Measurements from ENCODE around the gene SHKBP1. TPM values are rescaled to one million over a fixed set of nuclear protein-coding genes. Genes with fewer than 3 reads are reported as not detected.

SHKBP1 gene
- polyA plus RNA-seq, 3 donors = 234 to 324 (median 284) TPM

DNA sequence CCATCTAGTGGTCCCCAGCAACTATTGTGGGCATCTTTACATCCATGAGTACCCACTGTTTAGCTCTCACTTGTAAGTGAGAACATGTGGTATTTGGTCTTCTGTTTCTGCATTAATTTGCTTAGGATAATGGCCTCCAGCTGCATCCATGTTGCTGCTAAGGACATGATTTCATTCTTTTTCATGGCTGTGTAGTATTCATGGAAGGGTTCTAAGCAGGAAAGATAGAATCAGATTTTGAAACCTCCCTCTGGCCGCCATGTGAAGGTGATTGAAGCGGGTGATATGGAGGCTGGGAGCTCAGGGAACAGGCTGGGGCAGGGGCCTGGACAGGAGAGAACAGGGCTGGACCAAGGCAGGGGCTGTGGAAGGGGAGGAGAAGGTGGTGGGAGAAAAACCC lies 44.6 kb downstream of the SHKBP1 start:
- Histone ChIP-seq H3K4me1 (ENCODE audit: control insufficient read depth in 1 of 2, insufficient read depth in 2 of 2, low read length in 2 of 2) (no peaks in the 10 kb centered on the region), H3K4me2 (replicated peaks; ENCODE audit: extremely low read depth, low read length, poor library complexity, severe bottlenecking) (no peak overlapping the region), H2AFZ (ENCODE audit: insufficient read depth, low read depth, low read length, poor library complexity, severe bottlenecking) (no peak overlapping the region), H4K20me1 (ENCODE audit: insufficient read depth, low read length) (no peaks in the 10 kb centered on the region), H3K9me3 (replicated peaks in 1 of 2; ENCODE audit: control insufficient read depth in 1 of 2, insufficient read depth in 1 of 2, low read length in 2 of 2) (no peaks in the 10 kb centered on the region), H3K36me3 (replicated peaks in 1 of 2; ENCODE audit: control insufficient read depth in 1 of 2, insufficient read depth in 2 of 2, low read length in 2 of 2) (peaks cover 6 to 43% of the 10 kb centered on the region in 2 donors), H3K9ac (ENCODE audit: insufficient read depth, low read length, poor library complexity, severe bottlenecking) (no peak overlapping the region), H3K79me2 (ENCODE audit: insufficient read depth, low read length) (no peaks in the 10 kb centered on the region), H3K4me3 (replicated peaks in 1 of 3; ENCODE audit: low read depth in 2 of 3, low read length in 3 of 3) (no peak overlapping the region), H3K27me3 (ENCODE audit: control insufficient read depth in 2 of 2, insufficient read depth in 2 of 2, low read length in 2 of 2) (no peaks in the 10 kb centered on the region), H3K27ac (ENCODE audit: low read depth in 1 of 2, low read length in 2 of 2) (no peak overlapping the region)
- H3K4me3 Mint-ChIP-seq = no peak overlapping the region
- H3K4me1 Mint-ChIP-seq = no peaks in the 10 kb centered on the region
- H3K27me3 Mint-ChIP-seq (ENCODE audit: low read depth in 3 of 3) = peaks cover 0 to 2% (median 0%) of the 10 kb centered on the region in 3 donors
- 71% methylated on average over 2 of the region's 2 CpGs for whole genome bisulfite sequencing (ENCODE audit: insufficient coverage)
- TF ChIP-seq, protein P1, sequence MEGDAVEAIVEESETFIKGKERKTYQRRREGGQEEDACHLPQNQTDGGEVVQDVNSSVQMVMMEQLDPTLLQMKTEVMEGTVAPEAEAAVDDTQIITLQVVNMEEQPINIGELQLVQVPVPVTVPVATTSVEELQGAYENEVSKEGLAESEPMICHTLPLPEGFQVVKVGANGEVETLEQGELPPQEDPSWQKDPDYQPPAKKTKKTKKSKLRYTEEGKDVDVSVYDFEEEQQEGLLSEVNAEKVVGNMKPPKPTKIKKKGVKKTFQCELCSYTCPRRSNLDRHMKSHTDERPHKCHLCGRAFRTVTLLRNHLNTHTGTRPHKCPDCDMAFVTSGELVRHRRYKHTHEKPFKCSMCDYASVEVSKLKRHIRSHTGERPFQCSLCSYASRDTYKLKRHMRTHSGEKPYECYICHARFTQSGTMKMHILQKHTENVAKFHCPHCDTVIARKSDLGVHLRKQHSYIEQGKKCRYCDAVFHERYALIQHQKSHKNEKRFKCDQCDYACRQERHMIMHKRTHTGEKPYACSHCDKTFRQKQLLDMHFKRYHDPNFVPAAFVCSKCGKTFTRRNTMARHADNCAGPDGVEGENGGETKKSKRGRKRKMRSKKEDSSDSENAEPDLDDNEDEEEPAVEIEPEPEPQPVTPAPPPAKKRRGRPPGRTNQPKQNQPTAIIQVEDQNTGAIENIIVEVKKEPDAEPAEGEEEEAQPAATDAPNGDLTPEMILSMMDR (IDR thresholded peaks at IDR 0.05) = no peak
- H3K36me3 Mint-ChIP-seq = peaks cover 36 to 49% of the 10 kb centered on the region in 2 donors
- DNase-seq = no peak
- no peak overlapping the region for H3K27ac Mint-ChIP-seq
- intact Hi-C loops (cut with micrococcal nuclease) = no loop called here
- H3K9me3 Mint-ChIP-seq = peaks cover 0 to 2% (median 0%) of the 10 kb centered on the region in 7 donors

DNA sequence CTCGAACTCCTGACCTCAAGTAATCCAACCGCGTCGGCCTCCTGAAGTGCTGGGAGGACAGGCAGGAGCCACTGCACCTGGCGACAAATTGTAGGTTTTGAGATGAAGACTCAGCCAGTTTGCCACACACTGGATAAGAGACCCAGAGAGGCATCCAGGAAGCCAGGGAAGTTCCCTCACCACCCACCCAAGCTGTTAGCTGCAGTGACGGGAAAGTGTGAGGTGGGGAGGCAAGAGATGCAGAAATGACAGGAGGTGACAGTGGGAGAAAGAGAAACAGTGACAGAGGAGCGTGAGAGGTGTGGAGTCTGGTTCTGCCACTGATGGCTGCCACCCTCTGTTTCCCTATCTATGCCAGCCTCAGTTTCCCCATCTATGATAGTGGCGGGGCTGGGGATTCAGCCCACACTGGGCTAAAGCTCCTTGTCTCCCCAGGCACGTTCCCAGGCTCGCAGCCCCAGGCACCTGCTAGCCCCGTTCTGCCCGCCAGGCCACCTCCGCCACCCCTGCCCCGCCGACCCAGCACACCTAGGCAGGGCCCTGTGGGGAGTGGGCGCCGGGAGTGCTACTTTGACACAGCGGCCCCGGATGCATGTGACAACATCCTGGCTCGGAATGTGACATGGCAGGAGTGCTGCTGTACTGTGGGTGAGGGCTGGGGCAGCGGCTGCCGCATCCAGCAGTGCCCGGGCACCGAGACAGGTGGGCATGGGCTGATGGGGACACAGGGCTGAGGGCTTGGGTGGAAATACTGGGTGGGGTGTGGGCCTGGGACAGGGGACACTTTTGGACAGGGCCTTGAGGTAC lies 45.5 kb downstream of the SHKBP1 start:
- Mint-ChIP-seq H3K4me3 (no peak overlapping the region), H3K27me3 (ENCODE audit: low read depth in 3 of 3) (peaks cover 0 to 2% (median 0%) of the 10 kb centered on the region in 3 donors), H3K36me3 (peaks cover 39 to 52% of the 10 kb centered on the region in 2 donors), H3K27ac (peak overlapping the region in 1 of 7 donors; percentile 73), H3K9me3 (peaks cover 0 to 2% (median 0%) of the 10 kb centered on the region in 7 donors), H3K4me1 (no peaks in the 10 kb centered on the region)
- H4K20me1 ChIP-seq (ENCODE audit: insufficient read depth, low read length) = no peaks in the 10 kb centered on the region
- H2AFZ ChIP-seq (ENCODE audit: insufficient read depth, low read depth, low read length, poor library complexity, severe bottlenecking) = no peak overlapping the region
- no peak overlapping the region for H3K4me3 ChIP-seq (replicated peaks in 1 of 3; ENCODE audit: low read depth in 2 of 3, low read length in 3 of 3)
- no peak for DNase-seq
- no peaks in the 10 kb centered on the region for H3K79me2 ChIP-seq (ENCODE audit: insufficient read depth, low read length)
- H3K27me3 ChIP-seq (ENCODE audit: control insufficient read depth in 2 of 2, insufficient read depth in 2 of 2, low read length in 2 of 2) = no peaks in the 10 kb centered on the region
- no peaks in the 10 kb centered on the region for H3K9me3 ChIP-seq (replicated peaks in 1 of 2; ENCODE audit: control insufficient read depth in 1 of 2, insufficient read depth in 1 of 2, low read length in 2 of 2)
- peaks cover 6 to 43% of the 10 kb centered on the region in 2 donors for H3K36me3 ChIP-seq (replicated peaks in 1 of 2; ENCODE audit: control insufficient read depth in 1 of 2, insufficient read depth in 2 of 2, low read length in 2 of 2)
- H3K9ac ChIP-seq (ENCODE audit: insufficient read depth, low read length, poor library complexity, severe bottlenecking) = no peak overlapping the region
- H3K4me2 ChIP-seq (replicated peaks; ENCODE audit: extremely low read depth, low read length, poor library complexity, severe bottlenecking) = no peak overlapping the region
- intact Hi-C loops (cut with micrococcal nuclease) = no loop called here
- no peak overlapping the region for H3K27ac ChIP-seq (ENCODE audit: low read depth in 1 of 2, low read length in 2 of 2)
- no peaks in the 10 kb centered on the region for H3K4me1 ChIP-seq (ENCODE audit: control insufficient read depth in 1 of 2, insufficient read depth in 2 of 2, low read length in 2 of 2)
- 93% methylated on average over 21 of the region's 24 CpGs for WGBS (ENCODE audit: insufficient coverage)
- TF ChIP-seq, protein P1 (IDR thresholded peaks at IDR 0.05) = no peak
